ENCODE results near the gene ATP8A2.

Gene ATP8A2

DNA sequence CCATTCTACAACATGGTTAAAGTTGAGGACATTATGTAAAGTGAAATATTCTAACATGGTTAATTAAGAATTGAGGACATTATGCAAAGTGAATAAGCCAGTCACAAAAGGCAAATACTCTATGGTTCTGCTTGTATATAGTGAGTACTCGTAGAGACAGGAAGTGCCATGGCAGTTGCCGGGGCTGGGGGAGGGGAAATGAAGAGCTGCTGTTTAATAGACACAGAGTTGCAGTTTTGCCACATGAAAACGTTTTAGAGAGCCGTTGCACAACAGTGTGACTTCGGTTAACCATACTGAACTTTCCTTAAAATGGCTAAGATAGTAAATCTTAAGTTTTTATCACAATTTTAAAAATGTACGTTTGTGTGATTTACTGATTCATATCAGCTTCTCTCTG, 503.1 kb downstream of the ATP8A2 start:
- DNase-seq, result no peak

GRCh38 chr13:25876247-25876646, 504.5 kb downstream of the ATP8A2 start:
- no peak for DNase-seq

- DNase-seq, result no peak
These were observed 507.7 kb downstream of the ATP8A2 start for GRCh38 chr13:25879466-25879865.

DNA sequence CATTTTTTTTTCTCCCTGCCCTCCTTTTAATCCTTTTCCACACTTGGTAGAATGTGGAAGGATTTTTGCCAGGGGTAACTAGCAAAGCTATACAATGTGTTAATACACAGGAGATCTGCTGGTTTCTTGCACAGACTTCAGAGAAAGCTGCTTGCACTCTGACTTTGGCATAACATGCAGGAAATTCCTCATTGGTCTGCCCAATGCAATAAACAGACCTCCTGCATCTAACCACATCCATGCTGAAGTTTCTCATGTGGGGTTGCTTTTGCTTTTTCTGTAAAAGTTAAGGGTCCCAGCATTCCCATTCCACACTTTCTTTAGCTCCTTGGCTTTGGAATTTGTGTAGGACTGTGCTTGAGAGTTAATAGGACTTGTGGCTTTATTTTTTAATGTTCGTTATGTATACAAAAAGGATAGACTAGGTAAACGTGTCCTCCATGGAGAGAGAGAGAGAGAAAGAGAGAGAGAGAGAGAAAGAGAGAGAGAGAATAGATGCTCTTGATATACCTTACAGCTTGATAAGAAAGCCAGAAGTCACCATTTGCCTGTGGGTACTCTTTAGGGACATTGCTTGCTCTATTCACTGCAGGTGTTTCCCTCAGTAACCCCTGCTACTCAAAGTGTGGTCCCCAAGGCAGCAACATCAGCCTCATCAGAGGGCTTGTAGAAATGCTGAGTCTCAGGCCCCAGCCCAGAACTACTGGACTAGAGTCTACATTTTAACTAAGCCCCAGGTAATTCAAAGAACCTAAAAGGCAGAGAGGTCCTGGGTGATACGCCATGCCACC, 509.6 kb downstream of the ATP8A2 start:
- DNase-seq, result no peak

GRCh38 chr13:25881971-25882451, 510.2 kb downstream of the ATP8A2 start:
- DNase-seq, result no peak

DNA sequence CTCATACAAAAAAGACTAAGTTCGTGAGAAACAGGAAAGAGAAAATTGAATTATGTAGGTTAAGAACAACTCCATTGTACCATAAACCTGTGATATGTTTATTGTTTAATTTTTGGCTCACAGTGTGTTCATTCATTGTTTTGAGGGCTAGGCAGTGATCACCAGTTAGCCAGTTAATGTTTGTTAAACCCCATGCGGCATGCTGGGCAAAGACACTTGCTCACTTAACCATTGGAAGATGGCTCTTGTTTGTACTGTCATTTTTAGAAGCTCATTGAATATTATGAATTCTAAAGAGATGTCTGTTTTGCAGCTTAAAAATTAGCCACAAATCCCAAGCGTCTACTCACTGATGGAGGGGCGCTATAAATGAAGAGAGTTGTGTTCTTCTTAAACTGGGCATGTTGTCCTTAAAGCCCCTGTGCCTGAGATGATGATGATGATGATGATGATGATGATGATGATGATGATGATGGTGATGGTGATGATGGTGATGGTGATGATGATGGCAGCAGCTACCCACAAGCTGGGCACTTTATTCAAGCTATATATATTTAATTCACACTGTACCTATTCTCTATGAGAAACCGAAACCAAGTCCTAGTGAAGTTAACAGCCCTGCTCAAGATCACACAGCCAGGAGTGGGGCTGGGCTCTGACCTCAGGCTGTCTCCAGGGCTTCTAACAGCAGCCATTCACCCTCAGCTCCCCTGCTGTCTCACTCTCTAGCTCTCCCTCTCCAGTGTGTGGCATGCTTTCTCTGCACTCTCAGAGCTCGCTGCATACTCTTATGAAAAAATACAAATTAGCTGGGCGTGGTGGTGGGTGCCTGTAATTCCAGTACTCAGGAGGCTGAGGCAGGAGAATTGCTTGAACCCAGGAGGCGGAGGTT, 510.9 kb downstream of the ATP8A2 start:
- DNase-seq, result no peak

GRCh38 chr13:25885418-25885817, 513.6 kb downstream of the ATP8A2 start:
- no peak for DNase-seq

DNA sequence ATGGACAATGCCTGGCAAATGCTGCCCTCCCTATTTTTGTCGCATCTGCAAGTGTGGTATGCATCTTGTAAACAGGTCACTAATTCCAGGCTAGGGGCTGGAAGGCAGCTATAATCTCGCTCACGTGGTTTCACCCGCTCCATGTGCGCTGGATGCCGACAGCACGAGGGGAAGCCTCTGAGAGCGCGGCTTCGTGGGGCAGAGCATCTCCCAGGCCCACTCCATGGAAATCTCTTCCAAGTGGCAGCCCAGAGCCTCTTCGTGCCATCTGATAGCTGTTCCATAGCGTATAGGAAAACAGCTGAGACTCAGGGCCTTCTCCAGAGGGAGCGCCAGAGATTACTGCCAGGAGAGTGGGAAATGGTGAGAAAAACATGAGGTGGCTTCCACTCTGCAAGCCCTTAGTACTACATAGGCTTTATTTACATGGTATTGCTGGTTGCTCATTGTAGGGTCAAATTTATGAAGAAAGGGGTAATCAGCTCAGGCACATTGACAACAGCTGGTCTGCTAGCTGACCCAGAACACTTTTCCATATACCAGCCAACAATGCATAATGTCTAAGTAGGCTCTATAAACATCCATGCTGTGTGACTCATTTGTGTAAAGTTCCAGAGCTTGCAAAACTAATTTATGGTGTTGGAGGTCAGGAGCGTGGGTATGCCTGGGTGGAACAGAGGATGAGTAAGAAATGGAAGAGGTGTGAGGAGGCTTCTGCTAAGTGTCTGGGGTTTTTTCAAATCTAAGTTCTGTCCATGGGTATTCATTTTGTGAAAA, 514.9 kb downstream of the ATP8A2 start:
- no peak for DNase-seq

DNA sequence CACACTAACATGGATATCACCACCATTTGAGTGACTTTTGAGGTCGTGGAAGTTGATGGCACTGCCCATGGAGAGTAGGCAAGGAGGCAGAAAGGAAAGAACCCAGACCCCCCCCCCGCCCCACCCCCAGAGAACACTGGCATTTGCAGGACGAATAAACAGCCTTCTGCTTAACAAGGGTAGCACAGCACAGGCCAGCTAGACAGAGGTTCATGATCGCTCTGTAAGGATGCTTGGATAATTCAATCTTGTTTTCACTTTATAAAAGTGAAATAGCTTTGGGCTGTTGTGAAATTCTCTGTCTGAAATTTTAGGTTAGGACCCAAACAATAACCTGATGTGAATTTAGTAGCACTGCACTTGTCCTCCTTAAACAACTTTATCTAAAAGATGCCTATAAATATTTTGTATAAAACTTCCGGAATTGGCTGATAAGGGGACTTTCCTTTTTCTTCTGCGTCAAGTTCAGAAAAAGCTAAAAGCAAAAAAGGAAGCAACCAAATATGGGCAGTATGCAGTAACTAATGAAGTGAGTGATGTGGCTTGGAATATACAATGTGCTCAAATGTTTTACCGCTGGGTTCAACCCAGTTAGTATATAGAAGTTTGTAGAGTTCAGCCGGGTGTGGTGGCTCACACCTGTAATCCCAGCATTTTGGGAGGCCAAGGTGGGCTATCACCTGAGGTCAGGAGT, 516.3 kb downstream of the ATP8A2 start:
- DNase-seq, result no peak

- DNase-seq, result no peak
These were observed 519.0 kb downstream of the ATP8A2 start for GRCh38 chr13:25890671-25891212.

DNA sequence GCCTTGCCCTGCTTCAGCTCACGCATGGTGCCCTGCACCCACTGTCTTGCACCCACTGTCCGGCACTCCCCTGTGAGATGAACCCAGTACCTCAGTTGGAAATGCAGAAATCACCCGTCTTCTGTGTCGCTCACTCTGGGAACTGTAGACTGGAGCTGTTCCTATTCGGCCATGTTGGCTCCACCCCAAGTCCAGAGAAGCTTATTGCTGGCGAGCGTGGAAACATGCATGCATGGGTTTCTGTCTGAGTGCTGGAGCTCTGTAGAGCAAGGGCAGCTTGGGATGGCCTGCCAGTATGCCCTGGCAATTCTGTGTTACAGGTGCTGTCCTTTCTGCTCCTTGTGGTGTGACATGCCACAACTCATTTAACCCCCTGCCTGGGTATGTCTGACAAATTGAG, 527.2 kb downstream of the ATP8A2 start:
- no peak for DNase-seq

DNA sequence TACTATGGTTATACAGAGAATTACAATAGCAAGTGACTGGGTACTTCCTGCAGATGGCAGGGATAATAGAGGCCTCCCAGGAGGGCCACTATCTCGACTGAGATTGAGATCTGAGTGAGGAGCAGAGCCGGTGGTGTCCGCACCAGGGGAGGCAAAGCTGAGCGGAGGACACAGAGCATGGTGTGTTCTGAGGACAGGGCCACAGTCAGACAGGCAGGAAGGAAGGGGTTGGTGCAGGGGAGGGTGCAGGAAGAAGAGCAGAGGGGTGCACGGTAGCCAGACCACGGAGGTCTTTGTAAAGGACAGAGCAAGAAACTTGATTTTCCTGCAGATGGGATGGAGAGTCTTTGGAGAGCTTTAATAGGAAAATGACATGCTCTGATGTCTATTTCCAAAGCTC, 527.7 kb downstream of the ATP8A2 start:
- no peak for DNase-seq

DNA sequence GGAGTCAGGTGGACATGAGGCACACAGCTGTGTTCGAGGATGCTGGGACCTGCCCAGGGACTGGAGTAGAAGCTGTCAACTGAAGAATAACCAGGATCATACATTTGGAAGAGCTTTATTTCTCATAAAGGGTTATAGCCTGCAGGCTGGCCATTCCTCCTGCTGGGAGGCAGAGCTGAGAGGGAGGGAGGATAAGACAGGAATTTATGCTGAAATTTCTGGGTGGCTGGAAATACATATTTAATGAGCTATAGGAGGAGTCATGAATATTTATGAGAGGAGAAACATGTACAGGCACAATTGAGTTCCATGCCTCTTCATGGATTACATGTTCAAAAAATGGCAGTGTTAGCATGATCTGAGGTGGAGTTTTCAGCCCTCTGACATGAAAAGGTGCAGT, 528.2 kb downstream of the ATP8A2 start:
- no peak for DNase-seq

DNA sequence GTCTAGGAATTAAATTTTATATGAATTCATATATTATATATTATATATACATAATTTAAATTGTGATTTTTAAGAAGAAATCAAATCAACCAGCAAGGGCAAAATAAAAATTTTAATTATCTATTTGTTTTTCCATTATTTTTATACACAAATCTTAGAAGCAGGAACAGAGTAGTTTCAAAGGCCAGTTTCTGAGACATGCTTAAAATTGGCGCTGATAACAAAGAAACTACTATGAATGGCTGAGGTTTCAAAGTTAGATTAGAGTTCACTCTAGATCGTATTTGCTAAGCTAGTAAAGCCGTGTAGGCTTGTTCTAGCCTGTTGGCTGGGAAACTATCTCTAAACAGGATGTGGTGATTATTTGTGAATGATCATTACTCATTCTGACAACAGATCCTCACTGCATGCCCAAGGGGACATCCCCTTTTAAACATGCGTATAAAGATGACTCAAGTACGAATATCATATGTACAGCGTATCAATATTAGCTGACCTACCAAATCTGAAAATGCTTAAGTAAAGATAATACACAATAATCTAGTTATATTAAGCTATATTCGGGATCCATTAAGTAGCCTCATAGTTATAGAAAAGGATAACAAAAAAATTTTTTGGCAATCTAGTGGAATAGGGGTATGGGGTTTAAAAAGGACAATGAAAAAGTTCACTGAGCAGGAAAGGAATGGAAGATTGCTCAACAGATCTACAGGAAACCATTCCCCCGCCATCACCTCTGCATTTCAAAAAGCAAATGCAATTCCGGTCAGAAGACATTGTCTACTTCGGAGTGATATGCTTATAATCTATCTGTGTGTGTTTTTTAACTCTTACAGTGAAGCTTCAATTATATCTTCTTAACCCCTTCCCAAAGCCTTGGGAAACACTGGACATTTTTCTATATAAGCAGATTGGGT, 529.9 kb downstream of the ATP8A2 start:
- no peak for DNase-seq

- no peak for DNase-seq
These were observed 530.7 kb downstream of the ATP8A2 start for GRCh38 chr13:25902455-25902854.

- no peak for DNase-seq
These were observed 531.1 kb downstream of the ATP8A2 start for GRCh38 chr13:25902891-25903341.

GRCh38 chr13:25904830-25905229, 533.1 kb downstream of the ATP8A2 start:
- no peak for DNase-seq

- no peak for DNase-seq
These were observed 533.8 kb downstream of the ATP8A2 start for GRCh38 chr13:25905611-25906010.

DNA sequence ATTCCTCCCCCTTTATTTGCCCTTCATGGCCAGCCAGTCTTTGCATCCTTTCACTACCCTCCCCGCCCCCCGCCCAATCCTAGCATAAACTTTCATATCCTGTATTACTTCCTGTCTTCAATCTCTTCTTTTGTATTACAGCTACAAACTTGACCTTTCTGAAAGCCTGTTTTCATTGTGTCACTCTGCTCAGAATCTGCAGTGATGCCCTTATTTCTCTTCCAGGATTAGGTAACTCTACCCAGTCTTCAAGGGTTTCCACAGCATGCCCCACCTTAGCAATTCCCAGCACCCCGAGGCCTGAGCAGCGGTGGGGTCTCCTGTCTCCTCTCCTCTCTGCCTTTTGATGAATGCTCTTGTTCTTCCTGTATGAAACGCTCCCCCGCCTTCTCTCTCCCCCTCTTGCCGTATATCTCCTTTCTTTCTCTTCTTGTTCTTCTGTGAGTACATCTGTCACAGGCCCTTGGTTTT, 534.5 kb downstream of the ATP8A2 start:
- no peak for DNase-seq

Data from nucleus accumbens (tissue), 56 donors.